Suppressor macrophage treated with lipopolysaccharide for 1 hour (primary cell): Measurements from ENCODE around the gene USF3.

Source experiments
- DNase-seq, 3 donors: peaks; one replicate each; pipeline ENCODE4 v3.0.0-alpha.2; 2020 to 2022

USF3 gene, protein sequence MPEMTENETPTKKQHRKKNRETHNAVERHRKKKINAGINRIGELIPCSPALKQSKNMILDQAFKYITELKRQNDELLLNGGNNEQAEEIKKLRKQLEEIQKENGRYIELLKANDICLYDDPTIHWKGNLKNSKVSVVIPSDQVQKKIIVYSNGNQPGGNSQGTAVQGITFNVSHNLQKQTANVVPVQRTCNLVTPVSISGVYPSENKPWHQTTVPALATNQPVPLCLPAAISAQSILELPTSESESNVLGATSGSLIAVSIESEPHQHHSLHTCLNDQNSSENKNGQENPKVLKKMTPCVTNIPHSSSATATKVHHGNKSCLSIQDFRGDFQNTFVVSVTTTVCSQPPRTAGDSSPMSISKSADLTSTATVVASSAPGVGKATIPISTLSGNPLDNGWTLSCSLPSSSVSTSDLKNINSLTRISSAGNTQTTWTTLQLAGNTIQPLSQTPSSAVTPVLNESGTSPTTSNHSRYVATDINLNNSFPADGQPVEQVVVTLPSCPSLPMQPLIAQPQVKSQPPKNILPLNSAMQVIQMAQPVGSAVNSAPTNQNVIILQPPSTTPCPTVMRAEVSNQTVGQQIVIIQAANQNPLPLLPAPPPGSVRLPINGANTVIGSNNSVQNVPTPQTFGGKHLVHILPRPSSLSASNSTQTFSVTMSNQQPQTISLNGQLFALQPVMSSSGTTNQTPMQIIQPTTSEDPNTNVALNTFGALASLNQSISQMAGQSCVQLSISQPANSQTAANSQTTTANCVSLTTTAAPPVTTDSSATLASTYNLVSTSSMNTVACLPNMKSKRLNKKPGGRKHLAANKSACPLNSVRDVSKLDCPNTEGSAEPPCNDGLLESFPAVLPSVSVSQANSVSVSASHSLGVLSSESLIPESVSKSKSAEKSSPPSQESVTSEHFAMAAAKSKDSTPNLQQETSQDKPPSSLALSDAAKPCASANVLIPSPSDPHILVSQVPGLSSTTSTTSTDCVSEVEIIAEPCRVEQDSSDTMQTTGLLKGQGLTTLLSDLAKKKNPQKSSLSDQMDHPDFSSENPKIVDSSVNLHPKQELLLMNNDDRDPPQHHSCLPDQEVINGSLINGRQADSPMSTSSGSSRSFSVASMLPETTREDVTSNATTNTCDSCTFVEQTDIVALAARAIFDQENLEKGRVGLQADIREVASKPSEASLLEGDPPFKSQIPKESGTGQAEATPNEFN (N-terminal part only)

DNA sequence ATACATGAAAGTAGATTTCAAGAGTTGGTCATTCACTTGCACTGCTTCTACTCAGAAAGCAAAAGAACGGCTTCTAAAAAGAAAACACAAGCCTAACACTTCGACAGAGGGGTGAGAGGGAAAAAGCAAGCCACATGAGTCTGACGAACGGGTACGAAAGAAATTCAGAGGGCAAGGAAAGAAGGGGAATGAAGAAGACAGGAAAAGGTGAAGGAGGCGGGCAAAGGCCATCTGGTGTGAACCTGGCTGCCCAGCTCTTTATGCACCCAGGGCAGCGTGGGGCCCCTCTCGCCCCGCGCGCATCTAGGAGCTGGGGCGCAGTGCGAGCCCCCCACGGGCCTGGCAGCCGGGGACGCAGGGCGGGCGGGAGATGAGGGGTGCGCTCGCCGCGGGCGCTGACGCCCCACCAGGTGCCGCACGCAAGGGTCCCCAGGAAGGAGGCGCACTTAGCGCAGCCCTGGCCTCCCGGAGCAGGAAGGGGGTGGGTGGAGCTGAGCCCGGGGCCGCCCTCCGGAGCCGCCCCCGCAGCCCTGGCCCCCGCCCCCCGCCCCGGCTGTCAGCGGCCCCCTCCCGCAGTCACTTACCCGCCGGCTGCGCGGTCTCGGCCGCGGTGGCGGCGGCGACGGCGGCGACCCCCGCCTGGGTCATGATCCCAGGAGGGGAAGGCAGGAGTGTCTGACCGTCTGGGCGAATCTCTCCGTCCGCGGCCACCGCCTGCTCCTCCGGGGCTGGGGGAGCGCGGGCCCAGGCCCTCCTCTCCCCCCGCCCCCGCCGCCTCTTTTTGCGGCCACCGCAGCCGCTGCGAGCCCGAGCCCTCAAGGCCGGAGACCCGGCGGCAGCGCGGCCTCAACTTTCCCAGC, at the start of gene USF3:
Gene USF3 (minus strand): TSS at position 857 of the 860 bp plus-strand sequence. CDS start 21,764 bp downstream, outside the sequence.
- DNase-seq, result peak; percentile 61 to 89 (median 76)

DNA sequence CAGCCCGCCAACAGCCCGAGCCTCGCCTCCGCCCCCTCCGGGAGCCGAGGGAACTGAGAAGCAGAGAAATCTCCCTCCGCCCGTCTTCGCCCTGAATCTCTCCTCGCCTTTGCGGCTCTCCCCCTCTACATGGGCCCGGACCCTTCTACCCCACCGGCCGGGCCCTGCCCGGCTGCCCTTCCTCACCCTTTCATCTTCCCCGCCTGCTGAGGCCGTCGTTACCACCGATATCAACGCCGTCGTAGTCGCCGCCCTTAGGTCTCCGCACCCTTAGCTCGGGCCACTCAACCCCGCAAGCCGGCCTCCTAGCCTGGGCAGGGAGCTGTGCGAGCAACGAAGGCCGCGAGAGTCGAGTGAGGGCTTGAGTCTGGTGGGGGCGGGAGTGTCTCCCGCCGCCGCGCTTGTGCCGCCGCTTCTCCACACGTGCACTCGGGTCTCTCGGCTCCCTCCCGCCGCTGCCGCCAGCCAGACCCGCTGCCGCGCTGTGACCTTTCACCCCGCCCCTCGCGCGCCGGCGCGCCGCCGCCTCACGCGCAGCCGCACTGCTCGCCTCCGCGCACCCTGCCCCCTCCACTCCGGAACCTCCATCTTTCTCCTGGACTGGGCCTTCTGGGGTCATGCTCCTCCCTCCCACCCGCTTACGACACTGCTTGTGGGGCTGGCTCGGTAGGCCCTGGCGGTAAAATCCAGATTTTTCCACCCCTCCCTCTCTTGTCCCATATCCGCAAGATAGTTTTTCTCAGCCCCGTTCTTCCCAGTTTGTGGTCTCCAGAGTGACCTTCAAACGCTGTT, 49.5 kb upstream of the USF3 start, which contains the start of gene NAA50:
Gene NAA50 (minus strand): TSS at position 494 of the 792 bp plus-strand sequence. CDS start 300 bp downstream, at position 194.
- peak; percentile 94 to 97 (median 97) for DNase-seq

DNA sequence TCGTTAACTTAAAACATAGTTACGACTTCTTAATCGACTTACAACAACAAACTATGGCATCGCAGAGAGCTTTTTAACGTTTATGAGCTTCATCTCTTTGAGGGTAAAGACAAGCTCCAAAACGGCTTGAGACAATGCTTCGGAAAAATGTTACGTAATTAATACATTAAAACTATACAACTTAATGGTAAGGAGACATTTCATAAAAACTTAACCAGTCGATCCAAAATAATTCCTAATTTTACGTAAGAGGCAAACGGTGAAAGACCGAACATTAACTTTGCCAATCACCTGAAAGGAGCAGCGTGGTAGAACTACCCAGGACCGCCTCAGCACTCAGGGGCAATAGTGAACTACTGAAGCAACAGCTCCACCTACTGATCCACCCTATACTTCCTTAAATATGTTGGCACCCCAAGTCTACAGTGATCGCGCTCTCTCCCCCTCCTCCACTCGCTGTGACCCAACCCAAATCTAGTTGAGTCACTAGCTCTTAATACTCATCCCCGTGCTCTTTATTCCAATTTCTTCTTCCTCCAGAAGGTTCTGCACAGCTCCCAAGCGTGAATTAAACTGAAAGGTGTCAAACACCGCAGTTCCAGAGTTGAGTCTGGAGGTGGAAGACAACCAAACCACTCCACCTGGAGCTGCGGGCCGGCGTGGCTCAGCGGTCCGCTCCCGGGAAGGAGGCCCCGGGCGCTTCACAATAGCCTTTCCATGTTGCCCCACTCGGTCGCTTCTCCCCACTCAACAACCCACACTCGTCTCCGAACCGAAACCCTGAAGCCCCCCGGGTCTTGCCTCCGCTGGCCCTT, 48.7 kb upstream of the USF3 start:
- peak; percentile 92 to 96 (median 95) for DNase-seq

DNA sequence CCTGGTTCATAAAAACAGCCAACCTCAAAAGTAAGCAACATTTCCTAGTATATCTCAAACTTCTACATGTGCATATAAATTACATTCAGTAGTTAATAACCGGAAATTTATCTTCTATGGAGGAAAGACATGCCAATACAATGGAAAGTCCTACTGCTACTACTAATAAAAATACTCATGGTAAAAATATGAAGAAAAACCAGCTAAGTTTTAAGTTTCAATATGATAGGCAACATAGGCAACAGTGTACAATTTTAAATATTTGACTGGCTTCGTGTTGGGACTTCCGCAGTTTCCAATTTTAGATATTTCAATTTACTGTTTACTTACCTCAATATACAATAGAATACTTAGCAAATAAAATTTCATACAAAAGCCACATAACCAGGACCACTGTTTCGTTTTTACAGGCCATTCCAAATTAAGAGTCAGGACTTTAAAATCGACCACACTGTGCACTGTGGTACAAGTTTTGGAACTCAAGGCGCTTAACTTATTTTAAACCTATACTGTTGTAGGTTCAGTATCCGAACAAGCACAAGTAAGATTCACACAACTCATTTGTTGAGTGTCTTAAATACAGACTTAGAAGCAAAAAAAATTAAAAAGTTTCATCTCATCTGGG, 46.7 kb upstream of the USF3 start:
- no peak for DNase-seq

DNA sequence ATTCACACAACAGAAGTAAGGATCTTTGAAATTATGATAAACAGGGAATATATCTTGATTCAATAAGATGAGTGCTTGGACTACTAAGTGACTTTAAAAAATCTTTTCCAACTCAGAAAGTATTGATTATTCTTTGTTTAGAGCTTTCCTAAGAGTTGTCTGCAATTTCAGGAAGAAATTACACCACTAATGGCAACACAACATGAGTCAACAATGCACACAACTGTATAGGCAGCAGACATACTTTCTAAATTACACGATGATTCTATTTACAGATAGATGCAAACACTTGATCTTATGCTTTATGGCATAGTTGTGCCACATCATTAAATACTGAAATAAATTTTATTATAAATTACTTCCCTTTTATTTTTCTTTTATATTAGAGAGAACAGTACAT, 45.2 kb upstream of the USF3 start:
- DNase-seq, result peak in 2 of 3 donors; percentile 37 to 41

DNA sequence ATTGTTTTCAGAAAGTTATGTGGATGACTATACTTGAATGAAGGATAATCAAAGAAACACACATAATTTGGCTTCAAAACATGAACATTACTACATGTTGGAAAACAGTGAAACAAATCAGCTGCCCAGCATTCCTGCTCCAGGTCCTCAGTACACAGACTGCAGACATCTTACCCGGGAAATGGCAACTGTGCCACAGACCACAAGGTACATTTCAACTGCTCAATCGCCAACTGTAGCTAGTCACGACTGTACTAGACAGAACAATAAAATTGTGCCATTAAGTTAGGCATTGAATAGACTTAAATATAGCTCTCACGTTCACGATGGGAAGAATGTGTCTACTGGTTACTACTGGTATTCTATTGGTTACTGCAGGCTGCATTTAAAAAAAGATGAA, 44.6 kb upstream of the USF3 start:
- DNase-seq, result no peak

DNA sequence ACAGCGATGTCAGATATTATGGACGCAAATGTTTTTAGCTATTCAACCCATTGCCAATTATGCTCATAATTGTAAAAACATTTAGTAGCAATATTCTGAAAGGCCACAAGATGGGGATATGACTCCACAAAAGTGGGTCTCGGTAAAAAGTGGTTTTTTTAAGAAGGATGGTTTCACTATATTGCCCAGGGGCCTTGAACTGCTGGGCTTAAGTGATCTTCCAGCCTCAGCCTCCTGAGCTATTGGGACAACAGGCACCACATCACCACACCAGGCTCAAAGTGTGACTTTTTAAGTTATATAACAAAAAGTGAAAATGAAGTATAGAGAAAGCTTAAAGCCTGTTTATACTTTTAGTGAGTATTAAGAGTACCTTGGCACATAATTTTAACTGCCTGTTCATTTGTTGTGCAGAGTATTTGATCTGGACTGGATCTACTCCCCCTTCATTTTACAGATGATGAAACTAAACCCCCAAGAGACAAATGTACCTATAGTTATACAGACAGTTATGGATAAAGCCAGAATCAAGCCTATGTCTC, 40.2 kb upstream of the USF3 start:
- peak; percentile 71 to 85 (median 83) for DNase-seq

DNA sequence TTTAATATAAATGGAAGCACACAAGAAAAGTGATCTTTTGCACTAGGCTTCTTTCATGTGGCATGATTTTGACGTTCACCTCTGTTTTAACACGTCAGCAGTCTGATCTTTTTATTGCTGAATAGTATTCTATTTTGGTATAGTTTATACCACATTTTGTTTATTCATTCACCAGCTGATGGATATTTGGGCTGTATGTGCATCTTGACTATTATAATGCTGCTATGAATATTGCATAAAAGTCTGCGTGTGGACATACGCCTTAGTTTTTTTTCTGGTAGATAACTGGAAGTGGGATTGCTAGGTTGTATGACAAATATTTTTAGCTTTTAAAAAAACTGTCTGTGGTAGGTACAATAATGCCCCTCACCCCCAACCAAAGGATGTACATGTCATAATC, 35.3 kb upstream of the USF3 start:
- DNase-seq, result no peak

DNA sequence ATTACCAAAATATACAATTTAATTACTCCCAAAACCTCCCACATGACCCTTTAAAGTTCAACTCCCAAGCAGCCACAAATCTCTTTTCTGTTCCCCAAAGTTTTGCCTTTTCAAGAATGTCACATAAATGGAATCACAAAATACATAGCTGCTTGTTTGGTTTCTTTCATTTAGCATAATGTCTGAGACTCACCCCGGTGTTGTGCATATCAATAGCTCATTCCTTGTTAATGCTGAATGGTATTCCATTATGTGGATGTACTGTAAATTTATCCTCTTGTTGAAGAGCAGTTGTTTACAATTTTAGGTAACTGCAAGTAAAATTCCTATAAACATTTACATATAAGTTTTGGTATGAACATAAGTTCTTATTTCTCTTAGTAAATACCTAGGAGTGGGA, 34.1 kb upstream of the USF3 start:
- no peak for DNase-seq

DNA sequence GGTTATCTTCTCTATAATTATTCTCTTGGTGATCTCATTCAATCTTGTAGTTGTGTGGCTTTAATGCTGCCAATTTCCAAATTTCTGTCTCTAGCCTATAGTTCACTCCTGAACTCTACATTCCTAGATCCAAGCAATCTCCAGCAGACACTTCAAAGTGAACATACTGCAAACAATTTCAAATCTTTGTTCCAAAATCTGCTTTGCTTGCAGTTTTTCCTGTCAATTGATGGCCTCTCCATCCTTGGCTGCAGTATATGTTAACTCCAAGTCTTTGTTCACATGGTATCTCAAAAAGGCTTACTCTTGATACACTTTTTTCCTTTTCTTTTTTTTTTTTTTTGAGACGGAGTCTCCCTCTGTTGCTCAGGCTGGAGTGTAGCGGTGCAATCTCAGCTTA, 32.2 kb upstream of the USF3 start:
- DNase-seq, result no peak

DNA sequence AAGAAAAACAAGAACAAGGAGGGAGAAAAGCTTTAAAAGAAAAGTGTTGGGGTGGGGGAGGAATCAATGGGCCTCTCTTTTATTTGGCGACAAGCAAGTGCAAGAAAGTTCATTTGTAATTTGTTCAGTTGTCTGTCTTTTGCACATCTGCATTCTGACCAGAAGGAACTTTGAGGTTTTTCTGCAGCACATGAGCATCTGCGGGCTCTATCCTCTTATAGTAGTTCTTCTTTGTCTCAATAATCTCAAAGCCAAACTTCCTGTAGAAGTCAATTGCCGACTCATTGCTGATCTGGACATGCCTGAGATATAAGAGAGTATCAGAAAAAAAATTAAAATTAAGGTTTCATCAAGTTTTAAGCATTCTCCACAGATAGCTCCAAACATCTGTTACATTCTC, 25.2 kb upstream of the USF3 start:
- DNase-seq, result no peak

DNA sequence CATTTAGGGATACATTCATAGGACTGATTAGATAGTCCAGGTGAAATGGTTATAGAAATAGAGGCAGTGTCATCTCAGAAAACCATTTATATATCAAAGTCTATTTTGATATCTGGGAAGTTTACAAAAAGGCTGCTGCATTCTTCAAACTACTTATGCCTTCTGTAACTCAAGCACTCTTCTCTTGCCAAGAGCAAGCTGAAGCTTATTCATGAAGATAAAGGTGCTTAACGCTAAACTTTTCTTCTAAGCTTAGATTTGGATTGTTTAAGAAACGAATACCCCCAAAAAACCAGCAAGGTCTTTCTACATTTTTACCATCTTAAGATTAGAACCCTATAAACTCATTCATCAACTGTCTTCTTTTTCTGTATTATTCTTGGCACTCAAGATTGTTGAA, 23.3 kb upstream of the USF3 start:
- DNase-seq, result no peak

DNA sequence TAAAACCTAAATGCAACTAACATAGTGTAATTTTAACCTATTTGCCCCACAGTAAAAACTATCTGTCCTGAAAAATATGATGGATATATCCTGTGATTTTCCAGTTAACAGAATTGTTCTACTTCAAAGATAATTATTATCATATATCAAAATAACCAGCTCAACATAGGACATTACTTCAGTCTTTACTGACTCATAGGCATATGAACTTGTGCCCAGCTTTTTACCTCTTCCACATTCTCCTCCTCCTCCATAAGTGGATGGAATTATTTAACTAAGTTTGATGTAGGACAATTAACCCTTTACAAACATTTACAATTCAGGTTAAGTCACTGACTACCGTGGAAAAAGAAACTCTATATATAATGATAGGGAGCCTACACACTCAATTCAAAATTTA, 22.9 kb upstream of the USF3 start:
- DNase-seq, result no peak

DNA sequence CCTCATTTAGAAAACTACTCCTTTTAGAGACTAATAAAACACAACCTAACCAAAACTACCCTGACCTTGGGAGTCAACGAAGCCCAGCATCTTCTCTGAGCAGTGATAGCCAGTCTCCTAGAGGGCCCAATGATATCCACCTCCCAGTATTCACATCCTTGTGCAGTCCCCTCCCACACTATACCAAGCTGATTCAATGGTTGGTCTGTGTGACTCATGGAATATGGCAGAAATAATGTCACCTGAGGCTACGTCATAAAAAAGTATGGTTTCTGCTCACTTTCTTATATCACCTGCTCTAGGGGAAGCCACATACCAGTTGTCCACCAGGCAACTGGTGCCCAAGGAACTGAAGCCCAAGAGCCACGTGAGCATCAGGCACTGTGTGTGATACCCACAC, 21.4 kb upstream of the USF3 start:
- DNase-seq, result peak in 2 of 3 donors; percentile 12 to 24

DNA sequence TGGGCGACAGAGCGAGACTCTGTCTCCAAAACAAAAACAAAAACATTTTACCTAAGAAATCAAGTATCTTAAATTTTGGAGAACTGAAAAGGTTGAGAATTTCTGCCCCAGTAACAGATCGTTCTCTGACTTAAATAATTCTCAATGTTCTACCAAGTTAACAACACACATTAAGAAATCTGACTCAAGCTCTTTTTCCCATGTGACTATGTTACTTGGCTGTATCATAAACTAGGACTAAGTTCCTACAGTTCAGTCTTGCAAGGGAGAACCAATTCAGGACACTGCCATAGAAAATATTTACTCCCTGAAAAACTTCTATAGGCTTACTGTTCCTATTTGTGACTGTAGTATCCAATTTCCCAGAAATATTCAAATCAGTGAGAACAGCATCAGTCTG, 20.9 kb upstream of the USF3 start:
- no peak for DNase-seq

DNA sequence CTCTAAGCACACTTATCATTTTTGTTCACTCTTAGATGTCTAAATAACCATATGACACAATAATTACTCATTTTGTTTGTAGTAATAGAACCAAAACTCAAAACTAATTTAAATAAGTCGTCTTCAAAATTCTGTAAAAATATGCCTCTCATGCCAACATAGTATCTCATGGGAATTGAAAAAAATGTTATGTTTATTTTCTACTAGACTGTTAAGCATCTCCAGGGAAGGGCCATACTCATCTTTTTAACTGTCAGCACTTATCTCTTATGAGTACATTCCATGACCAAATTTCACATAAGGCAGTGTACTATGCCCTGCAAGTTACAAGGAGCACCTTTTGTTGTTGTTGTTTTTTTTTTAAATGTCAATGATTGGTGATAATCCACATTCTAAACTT, 18.3 kb upstream of the USF3 start:
- no peak for DNase-seq

DNA sequence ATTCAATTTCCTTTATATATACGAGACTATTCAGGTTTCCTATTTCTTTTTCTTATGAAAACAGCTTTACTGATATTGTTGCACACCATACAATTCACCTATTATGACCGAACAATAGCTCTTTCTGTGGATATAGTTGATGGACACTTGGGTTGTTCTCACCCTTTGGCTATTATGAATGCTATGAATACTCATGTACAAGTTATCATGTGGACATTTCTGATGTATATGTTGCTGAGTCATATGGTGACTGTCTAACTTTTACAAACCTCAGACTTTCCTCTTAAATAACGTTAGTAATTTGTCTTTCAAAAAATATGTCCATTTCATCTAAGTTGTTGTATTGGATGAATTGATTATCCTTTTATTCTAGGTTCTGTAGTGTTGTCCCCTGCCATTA, 15.7 kb upstream of the USF3 start:
- peak in 1 of 3 donors; percentile 32 for DNase-seq

DNA sequence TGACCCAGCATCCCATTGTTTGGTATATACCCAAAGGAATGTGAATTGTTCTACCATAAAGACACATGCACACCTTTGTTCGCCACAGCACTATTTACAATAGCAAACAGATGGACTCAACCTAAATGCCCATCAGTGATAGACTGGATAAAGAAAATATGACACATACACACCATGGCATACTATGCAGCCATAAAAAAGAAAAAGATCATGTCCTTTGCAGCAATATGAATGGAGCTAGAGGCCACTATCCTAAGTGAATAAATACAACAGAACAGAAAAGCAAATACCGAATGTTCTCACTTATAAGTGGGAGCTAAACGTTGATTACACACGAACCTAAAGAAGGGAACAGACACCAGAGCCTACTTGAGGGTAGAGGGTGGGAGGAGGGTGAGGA, 11.4 kb upstream of the USF3 start:
- DNase-seq, result no peak

DNA sequence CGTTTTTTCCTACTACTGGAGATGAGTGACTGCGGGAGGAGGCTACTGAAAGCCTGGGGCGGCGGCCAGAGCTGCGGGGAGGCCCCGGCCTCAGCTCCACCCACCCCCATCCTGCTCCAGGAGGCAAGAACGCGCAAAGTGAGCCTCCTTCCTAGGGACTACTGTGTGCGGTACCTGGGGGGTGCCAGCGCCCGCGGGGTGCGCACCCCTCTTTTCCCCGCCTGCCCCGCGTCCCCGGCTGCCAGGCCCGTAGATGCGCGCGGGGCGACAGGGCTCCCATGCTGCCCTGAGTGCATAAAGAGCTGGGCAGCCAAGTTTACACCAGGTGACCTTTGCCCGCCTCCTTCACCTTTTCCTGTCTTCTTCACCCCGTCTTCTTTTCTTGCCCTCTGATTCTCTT, 2.5 kb upstream of the USF3 start:
- DNase-seq, result peak in 1 of 3 donors; percentile 22
